GM21447 (cell line): ENCODE data around the gene SUFU.

Source experiments
- ATAC-seq: cut with Tn5 transposase; IDR thresholded peaks from one replicate; pipeline ENCODE4 v1.9.1; 2021; ENCODE audit not compliant: unreplicated experiment

Gene SUFU

DNA sequence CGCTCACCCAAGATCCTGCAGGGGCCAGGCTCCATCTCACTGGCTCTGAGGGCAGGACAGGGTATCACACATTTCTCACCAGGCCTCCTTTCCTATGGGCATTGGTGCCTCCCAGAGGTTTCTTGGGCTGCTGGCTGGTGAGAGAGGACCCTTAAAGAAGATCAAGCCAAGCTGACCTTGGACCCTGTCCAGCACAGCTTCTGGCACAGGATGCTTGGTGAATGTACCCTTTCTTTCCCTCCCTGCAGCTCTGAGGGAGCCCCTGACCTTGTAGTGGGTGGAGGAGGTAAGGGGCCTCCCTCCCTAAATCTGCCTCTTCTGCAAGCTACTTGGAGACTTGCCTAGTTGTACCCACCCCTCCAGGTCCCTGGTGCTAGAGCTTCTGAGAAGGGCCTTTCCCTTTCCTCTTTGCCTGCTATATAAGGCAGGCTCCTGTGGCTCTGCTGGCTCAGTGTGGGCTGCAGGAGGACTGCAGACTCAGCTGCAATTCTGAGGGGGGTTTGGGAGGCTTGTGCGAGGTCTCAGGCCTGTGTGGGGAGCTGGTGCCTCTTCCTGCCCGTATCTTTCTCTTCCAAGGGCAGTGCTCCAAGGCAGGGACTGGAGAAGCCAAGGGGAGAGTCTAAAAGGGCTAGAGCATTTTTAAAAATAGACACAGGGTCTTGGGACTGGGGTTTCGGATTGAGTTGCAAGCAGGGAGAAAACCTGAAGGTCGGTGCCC is 128.8 kb downstream of the SUFU start:
- ATAC-seq = no peak

DNA sequence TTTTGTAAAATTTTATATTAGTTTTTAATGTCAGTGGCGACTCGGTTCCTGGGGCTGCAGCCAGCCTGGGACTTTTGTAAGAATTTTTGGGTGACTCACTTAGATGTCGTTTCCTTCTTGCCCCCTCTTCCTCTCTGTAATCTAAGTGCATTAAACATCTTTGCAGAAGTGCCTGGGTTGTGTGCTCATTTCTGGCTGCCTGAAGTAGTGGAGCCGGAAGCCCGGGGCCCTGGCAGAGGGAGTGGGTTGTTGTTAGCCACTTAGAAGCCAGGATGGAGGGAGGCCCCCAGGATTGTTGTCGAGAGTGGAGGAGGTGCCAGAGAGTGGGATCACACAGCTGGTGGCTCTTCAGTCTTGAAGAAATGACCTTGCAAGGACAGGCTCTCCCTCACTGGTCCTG is 129.5 kb downstream of the SUFU start:
- ATAC-seq = no peak

DNA sequence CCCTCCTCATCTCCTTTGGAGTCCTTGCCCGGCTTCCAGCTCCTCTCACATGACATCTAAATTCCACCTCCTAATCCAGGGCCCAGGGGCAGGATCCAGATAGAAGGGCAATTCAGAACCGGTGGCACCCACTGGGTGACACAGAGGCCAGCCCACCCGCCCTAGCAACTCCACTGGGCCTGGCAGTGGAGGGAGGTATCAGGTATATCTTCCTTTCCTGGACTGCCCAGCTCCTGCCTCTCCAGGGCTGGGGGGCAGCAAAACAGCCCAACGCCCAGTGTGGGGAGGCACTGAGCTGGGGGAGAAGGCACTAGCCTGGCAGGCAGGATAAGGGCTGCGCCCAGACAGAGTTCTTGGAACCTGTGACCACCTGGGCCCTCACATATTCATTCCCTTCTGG is 130.1 kb downstream of the SUFU start:
- ATAC-seq = no peak

DNA sequence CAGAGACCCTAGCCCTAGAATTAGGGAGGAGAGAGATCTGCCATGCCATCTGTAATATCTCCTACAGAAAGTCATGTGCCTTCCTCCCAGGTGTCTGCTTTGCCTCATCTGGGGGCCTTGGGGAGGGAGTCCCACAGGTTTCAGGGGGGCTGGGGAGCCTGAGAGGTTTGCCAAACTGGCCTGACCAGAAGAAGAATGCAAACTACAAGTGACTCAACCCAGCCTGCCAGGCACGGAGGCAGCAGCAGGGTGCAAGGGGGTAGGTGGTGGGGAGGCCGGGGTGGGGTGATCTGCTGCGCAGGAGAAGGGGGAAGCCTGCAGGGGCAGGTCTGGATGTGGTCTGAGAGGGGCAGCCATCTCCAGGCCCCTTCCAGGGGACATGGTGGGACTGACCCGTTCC is 130.9 kb downstream of the SUFU start:
- no peak for ATAC-seq

DNA sequence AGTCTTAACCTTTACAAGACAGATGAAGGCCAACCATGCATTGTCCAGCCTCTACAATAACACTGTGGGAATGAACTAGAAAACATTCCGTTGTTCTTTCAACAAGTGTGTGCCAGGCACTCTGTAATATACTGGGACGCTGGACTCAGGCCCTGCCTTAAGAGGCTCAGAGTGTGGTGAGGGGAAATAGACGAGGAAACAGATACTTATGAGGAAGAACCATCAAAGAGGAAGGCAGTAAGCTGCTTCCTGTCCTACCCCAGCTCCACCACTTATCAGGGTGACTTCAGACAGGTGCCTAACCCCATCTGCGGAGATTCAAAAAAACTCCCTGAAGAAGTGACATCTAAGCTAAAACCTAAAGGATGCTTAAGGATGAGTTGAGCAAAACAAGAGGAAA is 131.6 kb downstream of the SUFU start:
- no peak for ATAC-seq

DNA sequence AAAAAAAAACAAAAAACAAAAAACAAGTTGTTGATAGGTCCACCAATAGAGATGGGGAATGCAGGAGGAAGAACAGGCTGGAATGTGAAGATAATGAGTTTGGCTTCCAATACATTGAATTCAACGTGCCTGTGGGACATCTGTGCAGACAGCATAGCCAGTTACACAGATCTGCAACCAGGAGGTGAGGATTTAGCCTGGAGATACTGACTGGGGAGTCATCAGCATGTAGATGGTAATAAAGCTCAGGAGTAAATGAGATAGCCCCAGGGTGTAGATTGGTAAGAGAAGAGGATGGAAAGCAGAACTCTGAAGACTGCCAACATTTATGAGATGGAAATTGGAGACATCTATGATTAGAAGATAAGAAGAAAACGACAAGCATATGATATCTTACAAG is 135.8 kb downstream of the SUFU start:
- ATAC-seq = no peak

DNA sequence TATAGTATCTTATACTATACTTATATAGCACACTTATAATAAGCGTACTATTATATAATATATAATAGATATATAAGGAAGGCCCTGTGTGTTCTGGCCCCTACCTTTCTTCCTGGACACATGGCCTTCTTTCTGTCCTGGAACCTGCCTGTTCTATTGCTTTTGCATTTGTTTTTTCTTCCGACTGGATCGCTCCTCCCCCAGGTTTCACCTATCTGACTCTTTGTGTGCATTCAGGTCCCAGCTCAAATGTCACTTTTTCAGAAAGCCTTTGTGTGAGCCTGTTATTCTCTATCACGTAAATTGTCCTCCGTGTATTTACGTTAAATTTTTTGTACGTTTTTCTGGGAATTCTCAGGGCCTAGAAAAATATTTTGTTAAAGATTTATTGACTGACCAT is 137.6 kb downstream of the SUFU start:
- ATAC-seq = no peak

DNA sequence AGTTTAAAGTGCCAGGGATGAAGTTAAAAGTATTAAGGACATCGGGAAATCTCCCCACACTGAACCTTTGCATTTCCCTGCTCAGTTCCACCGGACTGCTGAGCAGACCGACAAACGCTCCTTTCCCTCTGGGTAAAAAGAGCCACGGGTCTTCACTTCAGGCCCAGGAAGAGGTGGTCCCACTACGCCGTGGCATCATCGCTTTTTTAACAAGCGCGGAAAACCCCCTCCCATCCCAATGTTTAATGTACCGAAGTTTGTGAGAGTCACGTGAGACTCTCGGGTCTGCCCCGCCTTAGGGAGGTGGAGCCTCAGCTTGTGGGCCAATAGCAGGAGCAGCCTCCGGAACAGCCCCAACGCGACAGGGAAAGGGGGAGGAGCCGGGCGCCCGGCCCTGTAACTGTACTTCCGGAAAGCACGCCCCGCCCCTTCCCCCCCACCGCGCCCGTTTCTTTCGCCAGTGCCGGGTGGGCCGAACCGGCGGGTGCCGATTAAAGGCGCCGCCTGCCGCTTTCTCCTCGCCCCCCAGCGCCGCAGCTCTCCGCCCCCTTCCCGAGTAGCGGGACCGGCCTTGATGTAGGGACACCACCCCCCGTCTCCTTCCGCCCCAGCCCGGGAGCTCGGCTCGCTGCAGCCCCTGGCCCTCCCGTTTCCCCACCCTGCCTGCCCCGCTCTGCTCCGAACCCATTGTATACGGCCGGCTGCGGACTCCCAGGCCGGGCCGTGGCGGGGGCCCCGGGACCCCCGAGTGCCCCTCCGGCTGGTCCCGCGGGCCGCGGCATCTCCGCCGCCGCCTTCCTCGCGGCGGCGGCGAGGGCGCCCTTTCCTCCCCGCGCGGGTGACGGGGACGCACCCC is 138.3 kb downstream of the SUFU start:
- peak; percentile 37 for ATAC-seq

DNA sequence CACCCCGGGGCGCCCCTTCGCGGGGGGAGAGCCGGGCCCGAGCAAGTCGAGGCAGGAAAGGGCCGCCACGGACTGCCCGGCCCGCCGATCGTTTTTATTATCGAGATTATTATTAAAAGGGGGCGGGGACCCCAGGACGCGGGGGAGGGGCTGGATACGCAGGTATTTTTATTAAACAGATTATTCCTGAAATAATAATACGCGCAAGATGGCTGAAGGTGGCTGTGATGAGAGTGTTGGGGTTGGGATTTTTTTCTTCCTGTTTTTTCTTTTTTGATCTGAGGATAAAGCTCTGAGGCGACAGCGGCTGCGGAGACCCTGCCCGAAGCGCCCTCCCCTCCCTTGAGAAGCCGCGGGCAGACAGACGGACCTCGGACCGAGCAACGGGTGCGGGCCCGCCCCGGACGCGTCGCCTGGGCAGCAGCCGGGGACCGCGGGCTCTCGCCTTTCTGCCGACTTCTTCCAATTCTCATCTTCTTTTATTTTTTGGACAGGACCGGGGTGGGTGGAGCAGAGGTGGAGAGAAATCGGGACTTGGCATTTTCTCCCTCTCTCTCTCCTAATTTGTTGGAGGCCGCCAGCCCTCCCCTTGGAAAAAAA is 139.1 kb downstream of the SUFU start:
- no peak for ATAC-seq

DNA sequence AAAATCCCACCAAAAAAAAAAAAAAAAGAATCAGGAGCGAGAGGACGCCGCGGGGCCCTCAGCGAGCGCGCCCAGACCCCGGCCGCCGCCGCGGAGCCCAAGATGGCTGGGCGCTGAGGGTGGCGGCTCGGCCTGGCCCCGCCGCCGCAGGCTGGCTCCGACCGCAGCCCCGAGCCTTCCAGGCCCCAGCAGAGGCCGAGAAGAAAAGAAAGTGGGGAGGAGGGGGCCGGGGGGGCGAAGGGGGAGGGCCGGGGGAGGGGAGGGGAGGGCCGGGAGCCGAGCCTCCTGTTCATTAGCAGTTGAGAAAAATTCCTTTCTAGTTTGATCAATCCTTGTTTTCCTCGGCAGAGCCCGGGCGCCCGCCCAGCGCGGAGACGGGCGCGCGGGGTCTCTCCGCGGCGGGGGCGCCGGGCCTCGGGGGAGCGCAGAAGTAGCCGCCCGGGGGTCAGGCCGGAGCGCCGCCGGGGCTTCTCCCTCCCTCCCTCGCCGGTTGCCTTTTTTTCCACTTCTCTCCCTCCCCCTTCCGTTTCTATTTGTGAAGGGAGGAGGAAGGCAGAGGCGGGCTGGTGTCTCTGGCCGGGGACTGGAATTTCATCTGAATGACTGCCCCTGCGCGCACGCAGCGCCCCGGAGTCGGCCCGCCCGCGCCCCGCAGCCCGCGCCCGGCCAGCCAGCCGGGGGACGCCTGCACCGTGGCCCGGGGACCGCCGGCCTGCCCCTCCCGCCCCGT is 139.7 kb downstream of the SUFU start:
- no peak for ATAC-seq

DNA sequence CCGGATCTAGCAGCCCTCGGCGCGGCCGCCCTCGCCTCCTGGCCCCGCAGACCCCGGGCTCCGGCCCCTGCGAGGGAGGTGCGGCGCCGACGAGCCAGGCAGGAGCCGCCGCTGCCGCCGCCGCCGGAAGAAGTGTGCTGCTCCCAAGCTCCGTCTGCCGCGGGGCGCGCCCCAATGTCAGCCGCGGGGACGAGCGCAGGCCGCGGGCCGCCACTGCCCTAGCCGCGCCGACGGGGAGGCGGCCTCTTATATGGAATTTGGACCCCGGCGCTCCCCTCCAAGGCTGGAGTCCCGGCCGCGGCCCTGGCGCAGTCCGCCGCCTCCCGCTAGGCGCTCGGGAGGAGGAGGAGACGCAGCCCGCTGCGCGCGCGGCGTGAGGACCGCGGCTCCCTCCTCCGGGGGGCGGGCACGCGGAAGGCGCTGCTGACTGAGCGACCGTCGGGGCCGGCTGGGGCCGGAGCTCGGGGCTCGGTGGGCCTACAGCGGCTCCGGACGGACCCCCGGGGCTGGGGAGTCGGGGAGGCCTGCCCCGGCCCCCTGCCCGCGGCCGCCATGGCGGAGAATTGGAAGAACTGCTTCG is 140.4 kb downstream of the SUFU start, which contains the start of gene TRIM8:
TRIM8 (plus strand) TSS at position 414 of the 580 bp plus-strand sequence; CDS start at position 553, 139 bp downstream.
- ATAC-seq = no peak

DNA sequence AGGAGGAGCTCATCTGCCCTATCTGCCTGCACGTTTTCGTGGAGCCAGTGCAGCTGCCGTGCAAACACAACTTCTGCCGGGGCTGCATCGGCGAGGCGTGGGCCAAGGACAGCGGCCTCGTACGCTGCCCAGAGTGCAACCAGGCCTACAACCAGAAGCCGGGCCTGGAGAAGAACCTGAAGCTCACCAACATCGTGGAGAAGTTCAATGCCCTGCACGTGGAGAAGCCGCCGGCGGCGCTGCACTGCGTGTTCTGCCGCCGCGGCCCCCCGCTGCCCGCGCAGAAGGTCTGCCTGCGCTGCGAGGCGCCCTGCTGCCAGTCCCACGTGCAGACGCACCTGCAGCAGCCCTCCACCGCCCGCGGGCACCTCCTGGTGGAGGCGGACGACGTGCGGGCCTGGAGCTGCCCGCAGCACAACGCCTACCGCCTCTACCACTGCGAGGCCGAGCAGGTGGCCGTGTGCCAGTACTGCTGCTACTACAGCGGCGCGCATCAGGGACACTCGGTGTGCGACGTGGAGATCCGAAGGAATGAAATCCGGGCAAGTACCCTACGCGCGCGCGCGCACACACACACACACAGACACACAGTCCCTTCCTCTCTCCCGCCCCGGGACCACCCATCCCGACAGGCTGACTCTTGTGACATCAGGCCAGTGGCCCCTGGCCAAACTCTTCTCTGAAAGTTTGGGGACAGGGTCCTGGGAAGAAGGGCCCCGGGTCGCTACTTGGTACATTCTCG is 141.0 kb downstream of the SUFU start:
- ATAC-seq = no peak

DNA sequence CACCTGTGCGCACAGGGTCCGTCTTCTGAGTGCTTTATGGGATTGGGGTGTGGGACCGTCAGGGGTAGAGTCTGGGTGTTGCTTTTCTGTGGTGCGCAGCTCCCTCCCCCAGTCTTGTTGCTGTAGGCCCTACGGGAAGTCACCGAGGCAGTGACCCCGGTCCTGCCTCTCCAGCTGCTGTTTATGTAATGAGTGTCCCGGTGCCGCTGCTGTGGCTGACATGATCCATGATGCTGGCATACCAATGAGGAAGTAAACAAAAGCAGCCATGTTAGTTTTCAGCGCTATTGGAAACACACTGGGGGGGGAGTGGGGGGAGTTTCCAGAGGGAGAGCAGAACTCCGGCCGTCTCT is 141.6 kb downstream of the SUFU start:
- no peak for ATAC-seq

DNA sequence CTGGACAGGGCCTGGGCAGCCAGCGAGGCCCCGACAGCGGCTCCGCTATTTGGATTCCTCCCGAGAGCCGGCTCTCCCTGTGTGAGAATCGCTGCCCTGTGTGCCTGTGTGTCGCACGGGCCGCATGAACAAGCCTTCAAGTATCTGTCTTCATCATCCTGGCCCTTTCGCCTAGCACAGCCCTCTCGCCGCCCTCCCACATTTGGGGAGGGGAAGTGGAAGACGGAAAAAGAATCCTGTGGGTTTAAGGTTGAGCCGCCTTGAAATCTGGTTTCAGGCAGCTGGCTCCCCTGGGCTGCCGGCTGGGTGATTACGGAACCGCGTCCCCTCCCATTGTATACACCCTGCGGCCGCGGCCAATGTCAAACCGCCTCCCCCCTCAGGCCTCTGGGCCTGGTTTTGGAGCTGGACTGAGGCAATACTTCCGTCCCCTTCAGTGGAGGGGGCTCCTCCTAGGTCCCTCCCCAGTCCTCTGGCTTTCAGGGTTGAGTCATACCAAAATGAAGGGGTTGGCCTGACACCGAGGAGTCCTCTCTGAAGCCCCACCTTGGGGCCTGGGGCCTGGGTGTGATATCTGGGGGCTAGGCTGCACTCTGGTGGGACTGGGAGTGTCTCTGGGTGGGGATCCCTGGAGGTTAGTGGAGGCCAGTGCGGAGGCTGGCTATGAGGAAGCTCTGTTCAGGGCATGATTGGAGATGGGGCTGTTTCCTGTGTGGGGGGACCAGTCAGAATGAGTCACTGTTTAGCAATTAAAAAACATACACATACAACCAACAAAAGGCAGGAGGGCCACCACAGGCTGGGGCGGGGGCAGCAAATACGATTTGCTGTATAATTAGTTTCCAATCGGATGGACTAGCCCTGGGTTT is 142.2 kb downstream of the SUFU start:
- ATAC-seq = peak; percentile 36

DNA sequence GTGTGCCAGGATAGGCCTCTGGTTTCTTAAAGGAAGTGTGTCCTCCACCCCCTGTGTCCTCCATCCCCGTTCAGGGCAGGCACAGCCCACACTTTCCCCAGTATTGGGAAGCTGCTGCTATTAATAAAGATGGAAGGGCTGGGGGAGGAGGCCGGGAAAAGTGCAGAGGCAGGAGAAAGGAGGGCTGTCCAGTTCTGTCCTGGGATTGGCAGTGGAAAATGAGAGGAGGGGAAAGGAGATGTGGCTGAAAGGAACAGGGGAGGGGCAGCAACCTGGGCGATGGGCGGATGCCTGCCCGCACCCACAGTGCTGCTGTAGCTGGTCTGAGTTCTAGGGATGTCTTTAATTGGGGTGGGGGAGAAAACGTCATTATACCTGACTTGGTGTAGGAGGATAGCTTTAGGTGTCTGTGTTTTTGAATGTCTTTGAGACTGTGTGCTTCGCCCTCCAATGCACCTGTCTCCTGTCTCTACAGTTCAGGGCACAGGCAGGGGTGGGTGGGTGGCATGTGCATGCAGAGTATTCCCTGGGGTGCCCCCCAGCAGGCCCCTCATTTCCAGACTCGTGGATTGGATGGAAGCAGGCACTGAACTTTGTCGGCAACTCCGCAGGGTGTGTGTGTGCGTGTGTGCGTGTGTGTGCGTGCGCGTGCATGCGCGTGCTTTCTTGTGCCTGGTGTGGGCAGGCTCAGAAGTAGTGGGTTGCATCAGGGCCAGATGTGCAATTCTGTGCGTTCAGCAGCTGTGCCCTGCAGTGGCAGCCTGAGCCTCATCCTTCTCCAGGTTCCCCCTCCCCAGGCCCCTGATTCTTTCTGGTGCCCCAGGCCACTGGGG is 143.1 kb downstream of the SUFU start:
- ATAC-seq = no peak

DNA sequence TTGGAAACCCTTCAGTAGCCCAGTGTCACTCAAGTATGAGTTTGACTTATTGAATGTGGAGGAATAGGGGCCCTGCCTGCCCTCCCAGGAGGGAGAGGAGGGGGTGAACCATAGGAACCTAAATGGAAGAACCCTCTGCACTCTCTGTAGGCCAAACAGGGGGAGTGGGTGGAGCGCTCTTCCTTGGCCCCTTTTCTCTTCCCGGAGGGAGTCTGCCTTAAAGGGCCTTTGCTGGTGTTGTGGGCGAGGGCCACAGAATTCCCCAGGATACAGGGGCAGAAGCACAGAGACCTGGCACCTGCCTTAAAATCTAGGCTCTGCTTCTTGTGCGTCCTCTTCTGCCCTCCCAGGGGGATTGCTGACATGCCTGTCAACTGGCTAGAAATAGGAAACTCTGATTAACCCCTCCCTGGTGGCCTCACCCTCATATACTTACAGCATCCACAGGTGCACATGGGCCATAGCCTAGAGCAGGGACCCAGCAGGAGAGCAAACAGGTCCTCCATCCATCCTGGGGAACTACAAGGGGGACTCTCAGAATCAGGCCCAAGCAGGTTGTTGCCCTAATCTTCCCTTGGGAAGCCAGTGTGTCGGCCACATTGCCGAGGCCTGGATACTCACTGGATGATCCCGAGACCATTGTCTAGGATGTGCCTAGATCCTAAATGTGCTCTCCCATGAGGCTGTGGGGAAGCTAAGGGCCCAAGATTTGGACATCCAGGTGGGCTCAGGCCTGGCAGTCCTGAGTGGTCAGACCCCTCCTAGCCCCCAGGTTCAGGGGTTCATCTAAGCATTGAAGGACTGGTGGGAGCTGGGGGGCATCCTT is 143.9 kb downstream of the SUFU start:
- no peak for ATAC-seq

DNA sequence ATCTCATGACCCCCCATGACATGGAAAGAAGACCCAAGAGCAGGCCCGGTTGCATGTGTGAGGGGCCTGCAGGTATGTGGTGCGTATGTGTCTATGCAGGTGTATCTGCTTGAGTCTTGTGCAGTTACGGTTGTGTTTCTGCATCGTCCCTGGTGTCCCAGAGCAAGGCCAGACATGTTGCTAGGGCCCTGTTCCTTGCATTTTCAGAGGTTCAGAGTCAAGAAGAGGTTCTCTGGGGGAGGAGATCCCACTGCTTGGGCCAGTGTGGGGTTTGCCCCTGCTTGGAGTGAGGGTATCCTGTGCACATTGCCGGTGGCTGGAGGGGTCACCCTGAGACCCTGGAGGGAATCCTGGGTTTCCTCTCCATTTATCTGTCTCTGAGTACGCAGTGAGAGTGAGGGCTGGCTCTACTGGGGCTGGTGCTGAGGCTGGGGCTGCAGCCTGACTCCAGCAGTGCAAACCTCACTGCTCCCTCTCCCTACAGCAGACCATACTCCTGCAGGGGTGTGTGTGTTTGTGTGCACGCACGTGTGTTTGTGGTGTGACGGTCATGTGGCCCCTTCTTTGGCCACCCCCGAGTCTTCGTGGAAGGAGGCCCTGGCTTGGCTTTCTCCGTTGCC is 144.6 kb downstream of the SUFU start:
- ATAC-seq = no peak
